Keratinocyte (primary cell): ENCODE data around the gene STXBP2. TPM values are rescaled to one million over a fixed set of nuclear protein-coding genes. Genes with fewer than 3 reads are reported as not detected.

Experiments used
- DNase-seq: peaks from one replicate; pipeline ENCODE4 v3.0.0-alpha.2; 2011; ENCODE audit warnings: low read depth, missing footprints, low spot score
- FAIRE-seq: peaks from 2 replicates; lab custom pipeline; 2011; peaks lifted over from hg19 to GRCh38; lab: Jason Lieb, UNC
- H2AFZ ChIP-seq: 2 replicates; pipeline ENCODE4 v1.6.0; 2012; ENCODE audit warnings: low read length, control low read depth, inconsistent platforms; ENCODE audit not compliant: control insufficient read depth
- H3K27ac ChIP-seq: 2 replicates; pipeline ENCODE4 v1.5.1; 2011; ENCODE audit warnings: low read length; ENCODE audit not compliant: control insufficient read depth, insufficient read depth
- H3K27me3 ChIP-seq: 3 replicates; pipeline ENCODE4 v1.6.0; 2011; ENCODE audit warnings: low read length; ENCODE audit not compliant: control insufficient read depth, insufficient read depth; ENCODE audit errors: extremely low read depth
- H3K36me3 ChIP-seq, 2 experiments: 2 replicates in 1 of 2; 3 replicates in 1 of 2; pipeline ENCODE4 v1.5.1; 2011; ENCODE audit warnings: low read length in 2 of 2, mild to moderate bottlenecking in 1 of 2; ENCODE audit not compliant: control insufficient read depth in 2 of 2, insufficient read depth in 2 of 2; ENCODE audit errors: extremely low read depth in 1 of 2
- H3K4me1 ChIP-seq: 3 replicates; pipeline ENCODE4 v1.5.1; 2011; ENCODE audit warnings: low read length; ENCODE audit not compliant: control insufficient read depth, insufficient read depth; ENCODE audit errors: extremely low read depth
- H3K4me2 ChIP-seq: 3 replicates; pipeline ENCODE4 v1.6.0; 2011; ENCODE audit warnings: low read depth, low read length; ENCODE audit not compliant: control insufficient read depth, insufficient read depth; ENCODE audit errors: extremely low read depth
- H3K4me3 ChIP-seq, 3 experiments: fragments of 200-600 bp in 1 of 3; sonication (generic) in 1 of 3; 2 replicates in 2 of 3; 3 replicates in 1 of 3; pipeline ENCODE4 v1.5.1; 2011 to 2016; ENCODE audit warnings: low read length in 3 of 3, mild to moderate bottlenecking in 3 of 3, control low read depth in 2 of 3, inconsistent platforms in 1 of 3, low read depth in 1 of 3, mixed read lengths in 1 of 3, mixed run types in 1 of 3, moderate library complexity in 1 of 3; ENCODE audit not compliant: control insufficient read depth in 2 of 3, insufficient read depth in 2 of 3; ENCODE audit errors: extremely low read depth in 1 of 3
- H3K79me2 ChIP-seq: 2 replicates; pipeline ENCODE4 v1.6.0; 2012; ENCODE audit warnings: low read length; ENCODE audit not compliant: control insufficient read depth, insufficient read depth
- H3K9ac ChIP-seq: 3 replicates; pipeline ENCODE4 v1.6.0; 2011; ENCODE audit warnings: low read length; ENCODE audit not compliant: control insufficient read depth, insufficient read depth; ENCODE audit errors: extremely low read depth
- H3K9me1 ChIP-seq: 3 replicates; pipeline ENCODE4 v1.6.0; 2011; ENCODE audit warnings: low read length; ENCODE audit not compliant: control insufficient read depth, insufficient read depth; ENCODE audit errors: extremely low read depth
- H3K9me3 ChIP-seq: 2 replicates; pipeline ENCODE4 v1.5.1; 2012; ENCODE audit warnings: low read depth, low read length; ENCODE audit not compliant: control insufficient read depth
- H4K20me1 ChIP-seq: 3 replicates; pipeline ENCODE4 v1.6.0; 2011; ENCODE audit warnings: low read length; ENCODE audit not compliant: control insufficient read depth, insufficient read depth; ENCODE audit errors: extremely low read depth
- CTCF ChIP-seq, 3 experiments: IDR thresholded peaks in 1 of 3; conservative IDR thresholded peaks in 1 of 3; optimal IDR thresholded peaks in 1 of 3; 2 replicates in 2 of 3; 3 replicates in 1 of 3; pipeline versions ENCODE3 to v1.5.1; 2011; ENCODE audit warnings: low read length in 3 of 3, mild to moderate bottlenecking in 3 of 3, moderate library complexity in 2 of 3, control low read depth in 1 of 3, inconsistent platforms in 1 of 3; ENCODE audit not compliant: insufficient read depth in 2 of 3; ENCODE audit errors: extremely low read depth in 1 of 3
- EZH2 ChIP-seq: IDR thresholded peaks from one replicate; pipeline ENCODE4 v1.6.1; 2012; ENCODE audit warnings: inconsistent platforms, mild to moderate bottlenecking, low read length, moderate library complexity
- dilution Hi-C: fragments of 300-500 bp; cut with MboI; formaldehyde crosslinking; loops from one replicate; pipeline ENCODE4 v1.7.0; 2020; ENCODE audit warnings: low sequenced_read_pairs; ENCODE audit not compliant: extremely low pct_ligation_motif_present
- polyA plus RNA-seq, 5 experiments: library from polyadenylated mRNA; depleted of rRNA in 3 of 5; stranded (reverse) in 3 of 5; stranded (forward) in 1 of 5; unstranded in 1 of 5; fragments of >200 nt; gene quantifications; 1 replicate in 1 of 5; 2 replicates in 3 of 5; 3 replicates in 1 of 5; pipeline versions ENCODE4 v1.2.1 to v1.2.3, GENCODE V29; 2011 to 2012; ENCODE audit warnings: missing spikeins in 2 of 5, low read depth in 1 of 5, low replicate concordance in 1 of 5

Gene STXBP2
- polyA plus RNA-seq, 1 donor (not counting 4 experiments of a cell fraction or from before 2014, with no cell fraction given), result 58.8 TPM

GRCh38 chr19:7617735-7618134 lies 19.2 kb upstream of the STXBP2 start:
- no peak overlapping the region for H3K4me2 ChIP-seq
- H3K27me3 ChIP-seq, result no peaks in the 10 kb centered on the region
- no peaks in the 10 kb centered on the region for H4K20me1 ChIP-seq
- no peaks in the 10 kb centered on the region for H3K9me3 ChIP-seq
- no peaks in the 10 kb centered on the region for H3K4me1 ChIP-seq
- no peak overlapping the region for H3K27ac ChIP-seq
- FAIRE-seq, result no peak
- DNase-seq, result no peak
- dilution Hi-C loops, result no loop called here
- H3K36me3 ChIP-seq, result peaks cover 12 to 14% of the 10 kb centered on the region in 2 experiments
- no peak overlapping the region for H3K9ac ChIP-seq
- H3K4me3 ChIP-seq, result no peak overlapping the region
- H2AFZ ChIP-seq, result no peak overlapping the region
- H3K9me1 ChIP-seq, result no peaks in the 10 kb centered on the region
- TF ChIP-seq EZH2 (no peak), CTCF (optimal IDR thresholded peaks at IDR 0.05 in 1 of 3, IDR thresholded peaks at IDR 0.05 in 1 of 3, conservative IDR thresholded peaks at IDR 0.05 in 1 of 3; ENCODE audit: extremely low read depth in 1 of 3, insufficient read depth in 2 of 3, low read length in 3 of 3) (no peak)
- no peaks in the 10 kb centered on the region for H3K79me2 ChIP-seq

GRCh38 chr19:7618348-7618747 lies 18.6 kb upstream of the STXBP2 start:
- dilution Hi-C loops, result no loop called here
- no peak for TF ChIP-seq EZH2
- no peak for TF ChIP-seq CTCF (optimal IDR thresholded peaks at IDR 0.05 in 1 of 3, IDR thresholded peaks at IDR 0.05 in 1 of 3, conservative IDR thresholded peaks at IDR 0.05 in 1 of 3; ENCODE audit: extremely low read depth in 1 of 3, insufficient read depth in 2 of 3, low read length in 3 of 3)
- Histone ChIP-seq H3K4me3 (no peak overlapping the region), H3K4me2 (no peak overlapping the region), H3K9me1 (no peaks in the 10 kb centered on the region), H3K27me3 (no peaks in the 10 kb centered on the region), H3K4me1 (no peaks in the 10 kb centered on the region), H3K79me2 (no peaks in the 10 kb centered on the region), H3K9me3 (no peaks in the 10 kb centered on the region), H3K27ac (no peak overlapping the region), H3K9ac (no peak overlapping the region), H3K36me3 (peaks cover 14 to 17% of the 10 kb centered on the region in 2 experiments), H2AFZ (no peak overlapping the region), H4K20me1 (no peaks in the 10 kb centered on the region)
- DNase-seq (no peak), FAIRE-seq (no peak)
